Stomach smooth muscle (tissue), 2 donors: ENCODE data around the gene MAGEB1.

Experiments used
- H3K27ac ChIP-seq: one replicate; pipeline ENCODE4 v1.7.0; 2013; ENCODE audit warnings: mild to moderate bottlenecking, low read length, inconsistent platforms
- H3K27me3 ChIP-seq, 2 donors: one replicate each; pipeline ENCODE4 v1.7.0; 2013; ENCODE audit warnings: low read length in 2 of 2; ENCODE audit not compliant: insufficient read depth in 2 of 2, control insufficient read depth in 1 of 2
- H3K36me3 ChIP-seq, 2 donors: one replicate each; pipeline ENCODE4 v1.7.0; 2013; ENCODE audit warnings: low read length in 2 of 2; ENCODE audit not compliant: control insufficient read depth in 2 of 2, insufficient read depth in 2 of 2
- H3K4me1 ChIP-seq: one replicate; pipeline ENCODE4 v1.7.0; 2013; ENCODE audit warnings: low read length; ENCODE audit not compliant: control insufficient read depth, insufficient read depth
- H3K4me3 ChIP-seq, 2 donors: one replicate each; pipeline ENCODE4 v1.7.0; 2013; ENCODE audit warnings: low read length in 2 of 2
- H3K9ac ChIP-seq, 2 donors: one replicate each; pipeline ENCODE4 v1.7.0; 2013; ENCODE audit warnings: low read length in 2 of 2, mild to moderate bottlenecking in 1 of 2
- H3K9me3 ChIP-seq, 2 donors: one replicate each; pipeline ENCODE4 v1.7.0; 2013; ENCODE audit warnings: low read length in 2 of 2; ENCODE audit not compliant: control insufficient read depth in 2 of 2
- donor health status: healthy.
- donor health status: Pancreatic carcinoma.

The MAGEB1 gene

GRCh38 chrX:30296408-30297254 is 49.7 kb downstream of the MAGEB1 start:
- Histone ChIP-seq H3K9me3 (no peaks in the 10 kb centered on the region), H3K27ac (no peak overlapping the region), H3K4me3 (no peak overlapping the region), H3K4me1 (no peaks in the 10 kb centered on the region), H3K9ac (no peak overlapping the region), H3K36me3 (no peaks in the 10 kb centered on the region), H3K27me3 (peaks cover 0 to 10% of the 10 kb centered on the region in 2 donors)

DNA sequence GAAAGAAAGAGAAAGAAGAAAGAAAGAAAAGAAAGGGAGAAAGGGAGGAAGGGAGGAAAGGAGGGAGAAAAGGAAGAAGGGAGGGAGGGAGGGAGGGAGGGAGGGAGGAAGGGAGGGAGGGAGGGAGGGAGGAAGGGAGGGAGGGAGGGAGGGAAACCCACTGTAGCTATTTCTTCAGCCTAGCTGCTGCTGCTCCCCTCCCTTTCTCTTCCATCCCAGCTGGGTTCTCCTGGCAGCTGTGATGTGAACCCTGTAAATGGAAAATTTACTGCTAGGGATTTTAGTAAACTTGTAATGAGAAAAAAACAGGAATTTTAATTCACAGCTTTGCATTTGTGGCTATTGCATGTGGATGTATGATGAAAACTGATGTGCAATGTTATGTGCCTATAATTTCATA is 54.3 kb downstream of the MAGEB1 start:
- Histone ChIP-seq H3K27me3 (peaks cover 0 to 5% of the 10 kb centered on the region in 2 donors), H3K9ac (no peak overlapping the region), H3K27ac (no peak overlapping the region), H3K36me3 (no peaks in the 10 kb centered on the region), H3K9me3 (no peaks in the 10 kb centered on the region), H3K4me3 (no peak overlapping the region), H3K4me1 (no peaks in the 10 kb centered on the region)
